A673 (cell line): ENCODE results near the gene GNA14. TPM values are rescaled to one million over a fixed set of nuclear protein-coding genes. Genes with fewer than 3 reads are reported as not detected.
"Not testable (repeated sequence)": the region's sequence is repeated elsewhere in the genome, so short reads cannot be mapped to it uniquely, and the experiment has no call there.

Experiments
- BruUV-seq: library from RNA; stranded (reverse); fragments of 400-500 nt; replicated peaks from 2 replicates; lab custom pipeline; 2021; lab: Mats Ljungman, UMichigan
- CTCF ChIA-PET: fragments of 300-600 bp; sonication (Branson Sonifier 250); formaldehyde crosslinking; loops from one replicate; lab custom pipeline; 2022; ENCODE audit warnings: antibody characterized with exemption; lab: Charles Lee
- POLR2A ChIA-PET: fragments of 300-600 bp; sonication (Branson Sonifier 250); formaldehyde crosslinking; loops from one replicate; lab custom pipeline; 2022; ENCODE audit warnings: antibody characterized with exemption; ENCODE audit not compliant: low non-redundant PET; lab: Charles Lee
- DNase-seq: peaks from one replicate; pipeline ENCODE4 v3.0.0-alpha.2; 2015; ENCODE audit warnings: low spot score
- H3K27ac ChIP-seq: fragments of 200-600 bp; sonication (generic); 2 replicates; pipeline ENCODE4 v1.5.1; 2016; ENCODE audit warnings: mixed run types, low read depth, mild to moderate bottlenecking, mixed read lengths, antibody characterized with exemption, low read length; ENCODE audit not compliant: poor library complexity, severe bottlenecking
- H3K27me3 ChIP-seq: fragments of 200-600 bp; sonication (generic); replicated peaks from 2 replicates; pipeline ENCODE4 v1.6.1; 2017; ENCODE audit warnings: mixed run types, low read depth, mild to moderate bottlenecking, mixed read lengths, antibody characterized with exemption, low read length; ENCODE audit not compliant: insufficient read depth, poor library complexity
- H3K36me3 ChIP-seq: fragments of 200-600 bp; sonication (generic); 2 replicates; pipeline ENCODE4 v1.6.1; 2016; ENCODE audit warnings: mixed run types, mild to moderate bottlenecking, mixed read lengths, antibody characterized with exemption, low read length; ENCODE audit not compliant: insufficient read depth, poor library complexity, severe bottlenecking
- H3K4me1 ChIP-seq: fragments of 200-600 bp; sonication (generic); 2 replicates; pipeline ENCODE4 v1.6.1; 2017; ENCODE audit warnings: mixed run types, mild to moderate bottlenecking, mixed read lengths, antibody characterized with exemption, low read length; ENCODE audit not compliant: insufficient read depth, poor library complexity, severe bottlenecking
- H3K4me3 ChIP-seq: fragments of 200-600 bp; sonication (generic); 2 replicates; pipeline ENCODE4 v1.5.1; 2016; ENCODE audit warnings: low read depth, mixed run types, mild to moderate bottlenecking, mixed read lengths, low read length; ENCODE audit not compliant: poor library complexity, severe bottlenecking
- H3K9me3 ChIP-seq: fragments of 200-600 bp; sonication (generic); 2 replicates; pipeline ENCODE4 v1.6.1; 2016; ENCODE audit warnings: mixed run types, low read depth, mild to moderate bottlenecking, mixed read lengths, antibody characterized with exemption, low read length; ENCODE audit not compliant: poor library complexity, severe bottlenecking
- EZH2 ChIP-seq: fragments of 200-600 bp; sonication (generic); IDR thresholded peaks from 2 replicates; pipeline ENCODE4 v1.6.1; 2017; ENCODE audit warnings: borderline replicate concordance, low read depth, mild to moderate bottlenecking, mixed read lengths, antibody characterized with exemption, low read length; ENCODE audit not compliant: poor library complexity, severe bottlenecking
- intact Hi-C: fragments of 100-400 bp; cut with micrococcal nuclease; formaldehyde crosslinking; loops from one replicate; pipeline ENCODE4 v1.10.0; 2022; ENCODE audit not compliant: unreplicated experiment
- total RNA-seq: library from RNA; stranded (reverse); gene quantifications from 2 replicates; pipeline ENCODE4 v1.2.3, GENCODE V29; 2021
- TF ChIP-seq, protein P1 (sequence below): fragments of 300-800, 200-600 bp; sonication (generic); conservative IDR thresholded peaks from 2 replicates; pipeline ENCODE4 v1.5.1; 2017; ENCODE audit warnings: low read depth, mild to moderate bottlenecking, antibody characterized with exemption, low read length, moderate library complexity, mixed read lengths

Gene GNA14
- total RNA-seq, 1 experiment from 2014 or later: 2.7 TPM

DNA sequence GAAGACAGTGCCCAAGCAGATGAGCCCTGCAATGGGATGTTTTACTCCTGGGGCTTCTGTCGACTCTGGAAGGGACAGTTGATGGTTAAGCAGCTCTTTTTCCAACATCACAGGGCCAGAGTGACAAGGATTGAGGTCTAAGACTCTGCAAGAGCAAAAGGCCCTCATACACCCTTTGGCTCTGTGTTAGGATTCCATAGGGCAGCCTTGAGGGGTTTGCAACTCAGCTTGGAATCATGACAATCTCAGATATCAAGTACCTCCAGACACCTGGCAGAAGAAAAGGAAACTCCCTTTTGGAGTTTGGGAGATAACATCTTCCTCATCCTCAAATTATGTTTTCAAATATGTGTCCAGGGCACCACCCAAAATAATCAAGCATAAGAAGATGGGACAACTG, 205.7 kb downstream of the GNA14 start:
- Histone ChIP-seq H3K27ac (no peak overlapping the region), H3K36me3 (no peaks in the 10 kb centered on the region), H3K9me3 (no peaks in the 10 kb centered on the region), H3K4me3 (no peak overlapping the region), H3K4me1 (peaks cover 46% of the 10 kb centered on the region), H3K27me3 (no peaks in the 10 kb centered on the region)
- ChIA-PET CTCF (interaction anchor here (1.0 kb wide), 1 partner anchor 15 kb away, joined by 3 read pairs; no protein-coding TSS in a partner anchor), POLR2A (no interaction called here)
- no TSS peak for BruUV-seq
- TF ChIP-seq, protein P1, sequence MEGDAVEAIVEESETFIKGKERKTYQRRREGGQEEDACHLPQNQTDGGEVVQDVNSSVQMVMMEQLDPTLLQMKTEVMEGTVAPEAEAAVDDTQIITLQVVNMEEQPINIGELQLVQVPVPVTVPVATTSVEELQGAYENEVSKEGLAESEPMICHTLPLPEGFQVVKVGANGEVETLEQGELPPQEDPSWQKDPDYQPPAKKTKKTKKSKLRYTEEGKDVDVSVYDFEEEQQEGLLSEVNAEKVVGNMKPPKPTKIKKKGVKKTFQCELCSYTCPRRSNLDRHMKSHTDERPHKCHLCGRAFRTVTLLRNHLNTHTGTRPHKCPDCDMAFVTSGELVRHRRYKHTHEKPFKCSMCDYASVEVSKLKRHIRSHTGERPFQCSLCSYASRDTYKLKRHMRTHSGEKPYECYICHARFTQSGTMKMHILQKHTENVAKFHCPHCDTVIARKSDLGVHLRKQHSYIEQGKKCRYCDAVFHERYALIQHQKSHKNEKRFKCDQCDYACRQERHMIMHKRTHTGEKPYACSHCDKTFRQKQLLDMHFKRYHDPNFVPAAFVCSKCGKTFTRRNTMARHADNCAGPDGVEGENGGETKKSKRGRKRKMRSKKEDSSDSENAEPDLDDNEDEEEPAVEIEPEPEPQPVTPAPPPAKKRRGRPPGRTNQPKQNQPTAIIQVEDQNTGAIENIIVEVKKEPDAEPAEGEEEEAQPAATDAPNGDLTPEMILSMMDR: no peak
- DNase-seq: no peak
- intact Hi-C loops: loop anchor here (5.0 kb wide), 1 partner anchor 590 kb away; the partner anchor contains the start of gene GNAQ

DNA sequence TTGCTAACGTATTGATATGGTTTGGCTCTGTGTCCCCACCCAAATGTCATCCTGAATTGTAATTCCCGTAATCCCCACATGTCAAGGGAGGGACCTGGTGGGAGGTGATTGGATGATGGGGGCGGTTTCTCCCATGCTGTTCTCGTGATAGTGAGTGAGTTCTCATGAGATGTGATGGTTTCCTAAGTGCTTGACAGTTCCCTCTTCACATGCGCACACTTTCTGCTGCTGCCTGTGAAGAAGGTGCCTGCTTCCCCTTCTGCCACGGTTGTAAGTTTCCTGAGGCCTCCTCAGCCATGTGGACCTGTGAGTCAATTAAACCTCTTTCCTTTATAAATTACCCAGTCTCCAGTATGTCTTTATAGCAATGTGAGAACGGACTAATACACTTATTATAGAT, 207.0 kb downstream of the GNA14 start:
- CTCF ChIA-PET: interaction anchor here (1.9 kb wide), 1 partner anchor 16 kb away, joined by 11 read pairs; no protein-coding TSS in a partner anchor
- POLR2A ChIA-PET: not testable (repeated sequence)
- peak; percentile 54 for DNase-seq

DNA sequence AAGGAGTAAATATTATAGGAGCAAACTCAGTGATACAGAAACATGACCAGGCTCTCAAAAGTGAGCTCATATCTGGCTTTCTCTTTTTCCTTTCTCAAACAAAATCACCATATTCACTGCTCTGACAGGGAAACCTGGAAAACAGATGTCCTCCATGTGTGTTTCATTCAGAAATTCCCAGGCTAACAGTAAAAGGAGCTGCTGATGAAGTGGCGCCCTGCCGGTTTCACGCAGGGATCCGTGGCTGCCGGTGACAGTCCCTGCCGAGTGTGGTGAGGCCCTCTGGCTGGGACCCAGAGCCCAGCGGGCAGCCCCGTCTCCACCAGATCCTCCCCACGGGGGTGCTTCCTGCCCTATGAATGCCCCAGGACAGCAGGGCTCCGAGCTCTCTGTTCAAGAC, 208.1 kb downstream of the GNA14 start:
- Histone ChIP-seq H3K27me3 (no peaks in the 10 kb centered on the region), H3K9me3 (no peaks in the 10 kb centered on the region), H3K4me3 (peak overlapping the region; percentile 10), H3K4me1 (peaks cover 55% of the 10 kb centered on the region), H3K36me3 (no peaks in the 10 kb centered on the region), H3K27ac (peak overlapping the region; percentile 95)
- no peak for TF ChIP-seq EZH2
- TF ChIP-seq, protein P1: no peak
- BruUV-seq: no TSS peak
- ChIA-PET POLR2A (interaction anchor here (1.0 kb wide), 1 partner anchor 17 kb away, joined by 4 read pairs; no protein-coding TSS in a partner anchor), CTCF (interaction anchor here (0.8 to 1.9 kb wide), 5 partner anchors 8 to 36 kb away, joined by 3 to 11 read pairs (median 3); no protein-coding TSS in a partner anchor)
- intact Hi-C loops: loop anchor here (1.0 to 5.0 kb wide), 4 partner anchors 13 to 592 kb away; partner anchors contain the start of gene GNAQ
- DNase-seq: peak; percentile 99

More for the DNA sequence above, 207.0 kb downstream of the GNA14 start:
- not testable (repeated sequence) for H3K36me3 ChIP-seq, BruUV-seq, H3K27me3 ChIP-seq, H3K4me3 ChIP-seq, H3K9me3 ChIP-seq
- H3K4me1 ChIP-seq: peaks cover 46% of the 10 kb centered on the region
- intact Hi-C loops: loop anchor here (2.0 to 5.0 kb wide), 2 partner anchors 310 to 591 kb away; partner anchors contain the start of gene GNAQ
- H3K27ac ChIP-seq: peak overlapping the region; percentile 95

DNA sequence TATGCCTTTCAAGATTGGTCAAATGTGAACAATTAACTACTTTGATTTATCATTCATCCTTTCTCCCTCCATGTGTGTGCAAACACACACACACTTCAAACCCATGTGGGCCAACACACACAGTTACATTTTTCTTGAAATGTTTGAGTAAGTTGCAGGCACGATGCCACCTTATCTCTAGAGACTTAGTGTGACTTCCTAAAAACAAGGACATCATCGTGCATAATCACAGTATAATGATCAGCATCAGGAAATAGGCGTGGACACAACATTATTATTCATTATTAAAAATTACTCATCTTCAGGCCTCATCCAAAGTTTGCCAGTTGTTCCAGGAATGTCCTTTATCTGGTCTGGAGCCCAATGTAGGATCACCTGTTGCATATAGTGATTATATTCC, 209.5 kb downstream of the GNA14 start:
- Histone ChIP-seq H3K9me3 (no peaks in the 10 kb centered on the region), H3K36me3 (no peaks in the 10 kb centered on the region), H3K4me1 (peaks cover 67% of the 10 kb centered on the region), H3K27me3 (no peaks in the 10 kb centered on the region), H3K4me3 (no peak overlapping the region), H3K27ac (peak overlapping the region; percentile 95)
- BruUV-seq: no TSS peak
- TF ChIP-seq EZH2: no peak
- TF ChIP-seq, protein P1: no peak
- ChIA-PET POLR2A (no interaction called here), CTCF (no interaction called here)
- intact Hi-C loops: no loop called here
- DNase-seq: peak; percentile 75
